Measurements from ENCODE around the gene AP1S2. TPM values are rescaled to one million over a fixed set of nuclear protein-coding genes. Genes with fewer than 3 reads are reported as not detected.

The AP1S2 gene
- total and polyA plus RNA-seq, 10 of the 15 experiments (the other 5 are each of a cell fraction or from before 2014, with no cell fraction given): 25.6 to 105 (median 50.7) TPM

DNA sequence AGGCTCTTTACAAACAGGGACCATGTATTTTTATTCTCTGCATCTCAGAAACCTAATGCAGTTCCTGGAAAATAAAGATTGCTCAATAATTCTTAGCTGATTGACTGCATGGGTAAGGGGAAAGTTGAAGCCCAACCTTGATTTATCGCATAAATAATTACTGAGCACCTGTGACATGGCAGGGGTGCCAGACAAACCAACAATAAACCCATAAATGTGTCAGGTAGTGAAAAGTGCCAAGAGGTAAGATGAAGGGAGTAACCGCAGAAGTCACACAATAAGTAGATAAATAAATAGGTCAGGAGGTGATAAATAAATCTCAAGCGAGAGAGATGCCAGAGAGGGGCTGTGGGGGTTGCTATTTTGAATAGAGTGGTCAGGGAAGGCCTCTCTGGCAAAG, 20.1 kb upstream of the AP1S2 start:
- CTCF ChIA-PET: no interaction called here
- WGBS (ENCODE audit: insufficient coverage, insufficient replicate concordance, low lambda C conversion rate, missing lambda C conversion rate): 71% methylated on average over 3 of the region's 3 CpGs
- BruUV-seq (replicated peaks): no TSS peak

More for the DNA sequence above, 20.1 kb upstream of the AP1S2 start:
- H4K20me1 ChIP-seq (ENCODE audit: control insufficient read depth, insufficient read depth): no peaks in the 10 kb centered on the region
- FAIRE-seq (no peak), ATAC-seq (no peak), DNase-seq (ENCODE audit: low read depth, low spot score) (no peak)
- intact Hi-C loops (cut with micrococcal nuclease; ENCODE audit: unreplicated experiment): no loop called here
- no peak for TF ChIP-seq HDAC6 (IDR thresholded peaks at IDR 0.05; ENCODE audit: unreplicated experiment)
- TF ChIP-seq ZBTB40 (IDR thresholded peaks at IDR 0.05; ENCODE audit: borderline replicate concordance): no peak
- H3K27me3 ChIP-seq (replicated peaks in 1 of 2; ENCODE audit: control insufficient read depth in 2 of 2, insufficient read depth in 2 of 2, low read length in 1 of 2): no peaks in the 10 kb centered on the region; a peak in 2 of 4 replicates
- H3K27ac ChIP-seq (ENCODE audit: control insufficient read depth, insufficient read depth): no peak overlapping the region
- H3K9ac ChIP-seq (ENCODE audit: control insufficient read depth, insufficient read depth, low read length): no peak overlapping the region
- RAD21 ChIA-PET (ENCODE audit: unreplicated experiment): no interaction called here
- POLR2A ChIA-PET: no interaction called here
- in situ Hi-C loops (cut with MboI): no loop called here
- H2AFZ ChIP-seq (ENCODE audit: control insufficient read depth, low read depth, low read length): no peak overlapping the region
- no peaks in the 10 kb centered on the region for H3K79me2 ChIP-seq (ENCODE audit: control insufficient read depth, insufficient read depth, low read length)
- SMC1A ChIA-PET (ENCODE audit: uncharacterized antibody, unreplicated experiment): interaction anchor here (0.6 to 1.3 kb wide), 3 partner anchors 8 to 15 kb away, joined by 3 read pairs; no protein-coding TSS in a partner anchor
- H3K9me3 ChIP-seq (replicated peaks; ENCODE audit: control insufficient read depth, insufficient read depth, low read length): no peaks in the 10 kb centered on the region; the same call in 2 of the 3 replicates
- H3K4me1 ChIP-seq (ENCODE audit: control insufficient read depth, insufficient read depth, low read length): no peaks in the 10 kb centered on the region
- no peak overlapping the region for H3K4me2 ChIP-seq (ENCODE audit: control insufficient read depth, insufficient read depth)
- no peaks in the 10 kb centered on the region for H3K36me3 ChIP-seq (ENCODE audit: control insufficient read depth in 2 of 2, insufficient read depth in 2 of 2, low read length in 1 of 2)
- H3K4me3 ChIP-seq: no peak overlapping the region

All from GM12878 (cell line).